SJSA1 (cell line): ENCODE measurements around the gene DIP2C. TPM values are rescaled to one million over a fixed set of nuclear protein-coding genes. Genes with fewer than 3 reads are reported as not detected.
"Not testable (repeated sequence)": the region's sequence is repeated elsewhere in the genome, so short reads cannot be mapped to it uniquely, and the experiment has no call there.

Experiments
- DNase-seq, 2 experiments: peaks; one replicate each; pipeline ENCODE4 v3.0.0-alpha.2; 2015 to 2020; ENCODE audit warnings: low spot score in 2 of 2, low read depth in 1 of 2
- H3K27ac ChIP-seq: fragments of 250-450 bp; sonication (Bioruptor Pico); 2 replicates; pipeline ENCODE4 v1.5.1; 2020; ENCODE audit warnings: mild to moderate bottlenecking, moderate library complexity
- H3K27me3 ChIP-seq: fragments of 250-450 bp; sonication (Bioruptor Pico); replicated peaks from 2 replicates; pipeline ENCODE4 v1.5.1; 2020; ENCODE audit warnings: mild to moderate bottlenecking, moderate library complexity
- H3K36me3 ChIP-seq: fragments of 250-450 bp; sonication (Bioruptor Pico); 2 replicates; pipeline ENCODE4 v1.5.1; 2020; ENCODE audit warnings: mild to moderate bottlenecking
- H3K4me1 ChIP-seq: fragments of 250-450 bp; sonication (Bioruptor Pico); replicated peaks from 2 replicates; pipeline ENCODE4 v1.6.1; 2021; ENCODE audit warnings: mild to moderate bottlenecking
- H3K4me3 ChIP-seq: fragments of 250-450 bp; sonication (Bioruptor Pico); 2 replicates; pipeline ENCODE4 v1.5.1; 2020; ENCODE audit warnings: mild to moderate bottlenecking
- H3K9me3 ChIP-seq: fragments of 250-450 bp; sonication (Bioruptor Pico); replicated peaks from 2 replicates; pipeline ENCODE4 v1.5.1; 2020; ENCODE audit warnings: mild to moderate bottlenecking
- total RNA-seq: library from RNA; depleted of rRNA; stranded (reverse); fragments of >200 nt; shearing (Covaris generic); gene quantifications from 2 replicates; pipeline ENCODE4 v1.2.3, GENCODE V29; 2014

The DIP2C gene
- total RNA-seq, 1 experiment from 2014 or later: 17.5 TPM

DNA sequence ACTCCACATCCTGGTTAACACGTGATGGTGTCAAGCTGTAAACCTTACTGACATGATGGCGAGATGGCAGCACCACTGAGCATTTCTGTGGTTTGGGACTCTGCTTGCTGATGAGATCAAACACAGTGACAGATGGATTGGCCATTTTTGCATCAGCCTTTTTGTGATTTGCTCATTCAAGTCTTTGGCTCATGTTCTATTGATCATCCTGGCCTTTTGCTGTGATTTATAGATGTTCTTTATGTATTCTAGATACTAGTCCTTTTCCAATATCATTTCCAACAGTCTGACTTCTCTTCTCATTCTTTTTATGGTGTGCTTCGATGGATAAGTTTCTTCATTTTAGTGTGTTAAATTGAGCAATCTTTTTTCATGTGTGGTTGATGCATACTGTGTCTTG lies 24.7 kb upstream of the DIP2C start:
- no peak for DNase-seq
- no peaks in the 10 kb centered on the region for H3K4me1 ChIP-seq
- H3K4me3 ChIP-seq: no peak overlapping the region

DNA sequence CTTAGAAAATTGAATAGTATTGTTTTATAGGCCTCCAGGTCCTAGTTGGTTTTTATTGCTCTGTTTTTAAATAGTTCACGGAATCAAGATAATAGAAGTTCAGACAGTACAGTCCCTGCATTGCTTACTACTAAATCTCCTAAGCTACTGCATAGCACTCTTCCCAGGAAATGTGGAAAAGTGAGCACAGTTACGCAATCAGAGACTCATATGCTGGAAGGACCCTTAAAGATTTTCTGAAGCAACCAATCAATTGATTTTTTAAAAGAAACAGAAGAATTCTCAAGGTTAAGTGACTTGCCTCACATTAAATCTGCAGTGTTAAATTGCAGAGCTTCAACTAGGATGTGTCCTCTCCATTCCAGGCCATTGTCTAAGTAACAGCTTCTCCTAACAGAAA lies 23.1 kb upstream of the DIP2C start:
- Histone ChIP-seq H3K27me3 (no peaks in the 10 kb centered on the region; the same call in 1 of the 2 replicates), H3K9me3 (no peaks in the 10 kb centered on the region), H3K27ac (no peak overlapping the region), H3K36me3 (no peaks in the 10 kb centered on the region), H3K4me1 (no peaks in the 10 kb centered on the region), H3K4me3 (no peak overlapping the region)
- DNase-seq: no peak

More for the DNA sequence above, 24.7 kb upstream of the DIP2C start:
- no peaks in the 10 kb centered on the region for H3K36me3 ChIP-seq
- H3K9me3 ChIP-seq: no peaks in the 10 kb centered on the region
- no peak overlapping the region for H3K27ac ChIP-seq
- no peaks in the 10 kb centered on the region; the same call in 1 of the 2 replicates for H3K27me3 ChIP-seq

DNA sequence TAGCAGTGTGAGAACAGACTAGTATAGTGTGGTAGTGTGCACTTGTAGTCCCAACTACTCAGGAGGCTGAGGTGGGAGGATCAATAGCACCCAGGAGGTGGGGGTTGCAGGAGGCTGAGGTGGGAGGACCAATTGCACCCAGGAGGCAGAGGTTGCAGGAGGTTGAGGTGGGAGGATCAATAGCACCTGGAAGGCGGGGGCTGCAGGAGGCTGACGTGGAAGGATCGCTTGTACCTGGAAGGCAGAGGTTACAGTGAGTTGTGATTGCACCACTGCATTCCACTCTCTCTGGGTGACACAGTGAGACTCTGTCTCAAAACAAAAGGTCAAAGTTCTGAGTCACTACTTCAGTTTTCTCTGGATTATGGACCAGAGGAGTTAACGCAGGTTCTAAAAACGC lies 22.6 kb upstream of the DIP2C start:
- Histone ChIP-seq H3K4me1 (no peaks in the 10 kb centered on the region), H3K9me3 (no peaks in the 10 kb centered on the region), H3K27me3 (no peaks in the 10 kb centered on the region; the same call in 1 of the 2 replicates), H3K36me3 (no peaks in the 10 kb centered on the region), H3K27ac (no peak overlapping the region), H3K4me3 (no peak overlapping the region)
- DNase-seq: no peak

DNA sequence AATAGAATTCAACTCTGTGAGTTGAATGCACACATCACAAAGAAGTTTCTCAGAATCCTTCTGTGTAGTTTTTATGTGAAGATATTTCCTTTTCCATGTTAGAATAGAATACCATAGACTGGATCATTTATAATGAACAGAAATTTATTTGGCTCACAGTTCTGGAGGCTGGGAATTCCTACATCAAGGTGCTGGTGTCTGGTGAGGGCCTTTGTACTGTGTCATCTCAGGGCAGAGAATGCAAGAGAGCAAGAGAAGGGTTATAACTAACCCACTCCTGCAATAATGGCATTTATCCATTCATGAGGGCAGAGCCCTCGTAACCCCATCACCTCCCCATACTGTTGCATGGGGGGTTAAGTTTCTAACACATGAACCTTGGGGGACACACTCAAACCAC lies 18.4 kb upstream of the DIP2C start:
- Histone ChIP-seq H3K36me3 (no peaks in the 10 kb centered on the region), H3K27me3 (peaks cover 8% of the 10 kb centered on the region)

GRCh38 chr10:707456-707855 lies 18.0 kb upstream of the DIP2C start:
- H3K4me3 ChIP-seq: no peak overlapping the region
- no peaks in the 10 kb centered on the region for H3K9me3 ChIP-seq
- H3K27ac ChIP-seq: no peak overlapping the region
- H3K27me3 ChIP-seq: peaks cover 8% of the 10 kb centered on the region
- no peaks in the 10 kb centered on the region for H3K36me3 ChIP-seq
- DNase-seq: no peak
- no peaks in the 10 kb centered on the region for H3K4me1 ChIP-seq

More for the DNA sequence above, 18.4 kb upstream of the DIP2C start:
- Histone ChIP-seq H3K9me3 (no peaks in the 10 kb centered on the region), H3K27ac (no peak overlapping the region), H3K4me3 (no peak overlapping the region), H3K4me1 (no peaks in the 10 kb centered on the region)
- no peak for DNase-seq

- H3K36me3 ChIP-seq: no peaks in the 10 kb centered on the region
- H3K27me3 ChIP-seq: peaks cover 26% of the 10 kb centered on the region
- H3K27ac ChIP-seq: no peak overlapping the region
- no peaks in the 10 kb centered on the region for H3K4me1 ChIP-seq
- H3K4me3 ChIP-seq: no peak overlapping the region
- no peaks in the 10 kb centered on the region for H3K9me3 ChIP-seq
- no peak for DNase-seq
Measured at GRCh38 chr10:703118-703517, 13.7 kb upstream of the DIP2C start.

GRCh38 chr10:700183-700582 lies 10.7 kb upstream of the DIP2C start:
- H3K27ac ChIP-seq, H3K4me1 ChIP-seq, H3K9me3 ChIP-seq, H3K36me3 ChIP-seq, DNase-seq, H3K4me3 ChIP-seq: not testable (repeated sequence)
- H3K27me3 ChIP-seq: peaks cover 18% of the 10 kb centered on the region

DNA sequence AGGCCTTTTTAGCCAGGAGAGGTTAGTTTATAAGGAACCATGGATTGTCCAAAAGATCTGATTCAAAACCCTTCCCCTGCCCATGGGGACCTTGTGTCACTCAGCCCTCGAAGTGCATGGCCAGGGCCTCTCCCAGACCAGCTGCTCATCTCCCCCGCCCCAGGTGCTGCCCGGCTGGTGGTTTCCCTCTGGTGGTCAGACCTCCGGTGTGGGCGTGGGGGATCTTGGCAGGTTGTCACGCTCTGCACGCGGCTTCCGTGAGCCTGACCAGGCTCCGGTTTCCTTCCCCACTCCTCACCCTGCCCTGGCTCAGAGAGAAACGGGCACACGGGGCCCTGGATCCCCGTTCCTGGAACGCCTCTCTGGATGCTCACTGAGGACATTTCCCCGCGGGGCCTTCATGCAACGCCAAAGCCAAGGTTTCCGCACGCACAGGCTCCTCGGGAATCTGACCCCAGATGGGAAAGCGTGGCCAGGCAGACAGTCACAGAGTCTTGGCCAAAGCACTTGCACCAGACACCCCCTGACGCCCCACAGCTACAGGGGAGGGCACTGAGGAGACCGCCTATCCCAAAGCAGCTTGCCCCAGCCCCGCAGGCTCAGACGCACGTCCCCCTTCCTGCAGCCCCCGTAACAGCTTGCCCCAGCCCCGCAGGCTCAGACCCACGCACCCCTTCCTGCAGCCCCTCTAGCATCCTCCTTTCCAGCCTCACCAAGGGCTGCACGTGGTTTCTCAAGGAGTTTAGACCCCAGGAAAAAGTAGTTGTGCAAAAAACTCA lies 7.8 kb upstream of the DIP2C start:
- H3K27ac ChIP-seq: no peak overlapping the region

GRCh38 chr10:695396-695795 lies 5.9 kb upstream of the DIP2C start:
- peaks cover 16% of the 10 kb centered on the region for H3K4me1 ChIP-seq
- H3K27me3 ChIP-seq: peaks cover 7% of the 10 kb centered on the region
- H3K27ac ChIP-seq: no peak overlapping the region
- no peaks in the 10 kb centered on the region; the same call in 1 of the 2 replicates for H3K9me3 ChIP-seq
- H3K4me3 ChIP-seq: no peak overlapping the region
- DNase-seq: no peak
- no peaks in the 10 kb centered on the region for H3K36me3 ChIP-seq

More for the DNA sequence above, 7.8 kb upstream of the DIP2C start:
- H3K4me1 ChIP-seq: peaks cover 14% of the 10 kb centered on the region
- no peak overlapping the region for H3K4me3 ChIP-seq
- peaks cover 18% of the 10 kb centered on the region for H3K27me3 ChIP-seq
- H3K36me3 ChIP-seq: no peaks in the 10 kb centered on the region
- DNase-seq: no peak
- H3K9me3 ChIP-seq: no peaks in the 10 kb centered on the region; the same call in 1 of the 2 replicates

GRCh38 chr10:693506-693905 lies 4.0 kb upstream of the DIP2C start:
- Histone ChIP-seq H3K9me3 (no peaks in the 10 kb centered on the region; the same call in 1 of the 2 replicates), H3K36me3 (peaks cover 5% of the 10 kb centered on the region), H3K27ac (peak overlapping the region; percentile 25), H3K27me3 (no peaks in the 10 kb centered on the region), H3K4me1 (peaks cover 21% of the 10 kb centered on the region), H3K4me3 (0 out of 2 replicates have a peak overlapping the region, but pooled peaks have one; percentile 9)
- DNase-seq: peak in 1 of 2 experiments; percentile 44

GRCh38 chr10:692682-693351 lies 3.3 kb upstream of the DIP2C start:
- H3K4me1 ChIP-seq: peaks cover 25% of the 10 kb centered on the region
- no peaks in the 10 kb centered on the region for H3K27me3 ChIP-seq
- no peak overlapping the region for H3K4me3 ChIP-seq
- DNase-seq: no peak
- H3K36me3 ChIP-seq: peaks cover 8% of the 10 kb centered on the region
- H3K9me3 ChIP-seq: no peaks in the 10 kb centered on the region; the same call in 1 of the 2 replicates
- peak overlapping the region; percentile 25; the same call in 1 of the 2 replicates for H3K27ac ChIP-seq

- Histone ChIP-seq H3K4me3 (no peak overlapping the region), H3K27ac (no peak overlapping the region), H3K27me3 (no peaks in the 10 kb centered on the region), H3K9me3 (no peaks in the 10 kb centered on the region; the same call in 1 of the 2 replicates), H3K4me1 (peaks cover 30% of the 10 kb centered on the region), H3K36me3 (peaks cover 17% of the 10 kb centered on the region)
- DNase-seq: no peak
Measured at GRCh38 chr10:691216-691615, 1.7 kb upstream of the DIP2C start.

GRCh38 chr10:690372-691161 lies 1.1 kb upstream of the DIP2C start:
- Histone ChIP-seq H3K27me3 (no peaks in the 10 kb centered on the region), H3K27ac (0 out of 2 replicates have a peak overlapping the region, but pooled peaks have one; percentile 39), H3K36me3 (peaks cover 17% of the 10 kb centered on the region), H3K4me3 (peak overlapping the region; percentile 40), H3K9me3 (no peaks in the 10 kb centered on the region; the same call in 1 of the 2 replicates), H3K4me1 (peaks cover 30% of the 10 kb centered on the region)
- DNase-seq: no peak
